G401.6 (cell line): Measurements from ENCODE around the gene BCL7B.
"Not testable (repeated sequence)": the region's sequence is repeated elsewhere in the genome, so short reads cannot be mapped to it uniquely, and the experiment has no call there.

Experiments used
- FAIRE-seq: peaks from 2 replicates; lab custom pipeline; 2012; peaks lifted over from hg19 to GRCh38; lab: Jason Lieb, UNC

The BCL7B gene

GRCh38 chr7:73557397-73558257, at the start of gene BCL7B:
Gene BCL7B (minus strand): TSS chr7:73557690. CDS start chr7:73557578, 112 bp downstream.
- FAIRE-seq: no peak

GRCh38 chr7:73605601-73606220, 48.2 kb upstream of the BCL7B start:
- FAIRE-seq: no peak

- no peak for FAIRE-seq
Measured at GRCh38 chr7:73602721-73603651, 45.5 kb upstream of the BCL7B start.

- FAIRE-seq: no peak
Measured at GRCh38 chr7:73599916-73600315, 42.4 kb upstream of the BCL7B start.

GRCh38 chr7:73599151-73599882, 41.8 kb upstream of the BCL7B start:
- FAIRE-seq: no peak

- no peak for FAIRE-seq
Measured at GRCh38 chr7:73597978-73598782, 40.7 kb upstream of the BCL7B start.

- no peak for FAIRE-seq
Measured at GRCh38 chr7:73596191-73597065, 38.9 kb upstream of the BCL7B start.

- FAIRE-seq: no peak
Measured at GRCh38 chr7:73595358-73595757, 37.9 kb upstream of the BCL7B start.

- no peak for FAIRE-seq
Measured at GRCh38 chr7:73593207-73594045, 35.9 kb upstream of the BCL7B start.

GRCh38 chr7:73586911-73587310, 29.4 kb upstream of the BCL7B start:
- no peak for FAIRE-seq

- no peak for FAIRE-seq
Measured at GRCh38 chr7:73585196-73585595, 27.7 kb upstream of the BCL7B start.

- FAIRE-seq: no peak
Measured at GRCh38 chr7:73582664-73583202, 25.2 kb upstream of the BCL7B start.

GRCh38 chr7:73581006-73581405, 23.5 kb upstream of the BCL7B start:
- not testable (repeated sequence) for FAIRE-seq

- FAIRE-seq: peak; percentile 97
Measured at GRCh38 chr7:73578342-73579128, 21.0 kb upstream of the BCL7B start, which contains the start of gene TBL2. Gene TBL2 (minus strand): TSS chr7:73578579. CDS start chr7:73578549, 30 bp downstream.

GRCh38 chr7:73577627-73578341, 20.3 kb upstream of the BCL7B start:
- FAIRE-seq: no peak

- no peak for FAIRE-seq
Measured at GRCh38 chr7:73573791-73574190, 16.3 kb upstream of the BCL7B start.

- FAIRE-seq: no peak
Measured at GRCh38 chr7:73573276-73573675, 15.8 kb upstream of the BCL7B start.
